Activated CD4-positive, alpha-beta T cell treated with anti-CD3 and anti-CD28 coated beads, Interleukin-10, Interleukin-2, amounts not matched to agents 100 ng/mL and 50 ng/mL, durations not matched to agents 16 hours and 8 hours (primary cell): Measurements from ENCODE around the gene HOXA4.

Source experiments
- DNase-seq: peaks from one replicate; pipeline ENCODE4 v3.0.0-alpha.2; 2020

HOXA4 gene

DNA sequence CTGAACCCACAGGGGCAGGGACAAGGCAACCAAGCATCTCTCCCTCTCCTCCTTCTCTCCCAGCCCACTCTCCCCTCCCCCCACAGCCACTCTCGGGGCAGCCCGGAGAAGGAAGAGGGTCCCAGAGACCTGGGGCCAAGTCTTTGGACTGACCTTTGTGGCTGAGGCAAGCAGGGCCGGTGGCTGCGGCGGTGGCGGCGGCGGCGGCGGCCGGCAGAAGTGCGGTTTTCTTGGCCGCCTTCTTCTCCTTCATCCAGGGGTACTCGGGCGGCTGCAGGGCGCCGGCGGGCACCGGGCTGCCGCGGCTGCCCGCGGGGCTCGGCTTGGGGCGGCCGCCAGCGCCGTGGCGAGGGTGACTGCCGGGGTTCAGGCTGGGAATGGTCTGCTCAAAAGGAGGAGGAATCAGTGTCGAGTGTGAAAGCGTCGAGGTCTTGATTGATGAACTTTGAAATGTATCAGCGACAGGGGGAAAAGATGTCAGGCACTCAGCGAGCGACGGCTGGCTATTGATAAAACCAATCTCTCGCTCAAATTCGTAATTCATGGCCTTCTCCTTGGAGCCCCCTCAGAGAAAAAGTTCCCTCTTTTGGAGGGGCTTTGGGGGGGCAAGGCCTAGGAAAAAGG, 28.5 kb downstream of the HOXA4 start:
- no peak for DNase-seq

DNA sequence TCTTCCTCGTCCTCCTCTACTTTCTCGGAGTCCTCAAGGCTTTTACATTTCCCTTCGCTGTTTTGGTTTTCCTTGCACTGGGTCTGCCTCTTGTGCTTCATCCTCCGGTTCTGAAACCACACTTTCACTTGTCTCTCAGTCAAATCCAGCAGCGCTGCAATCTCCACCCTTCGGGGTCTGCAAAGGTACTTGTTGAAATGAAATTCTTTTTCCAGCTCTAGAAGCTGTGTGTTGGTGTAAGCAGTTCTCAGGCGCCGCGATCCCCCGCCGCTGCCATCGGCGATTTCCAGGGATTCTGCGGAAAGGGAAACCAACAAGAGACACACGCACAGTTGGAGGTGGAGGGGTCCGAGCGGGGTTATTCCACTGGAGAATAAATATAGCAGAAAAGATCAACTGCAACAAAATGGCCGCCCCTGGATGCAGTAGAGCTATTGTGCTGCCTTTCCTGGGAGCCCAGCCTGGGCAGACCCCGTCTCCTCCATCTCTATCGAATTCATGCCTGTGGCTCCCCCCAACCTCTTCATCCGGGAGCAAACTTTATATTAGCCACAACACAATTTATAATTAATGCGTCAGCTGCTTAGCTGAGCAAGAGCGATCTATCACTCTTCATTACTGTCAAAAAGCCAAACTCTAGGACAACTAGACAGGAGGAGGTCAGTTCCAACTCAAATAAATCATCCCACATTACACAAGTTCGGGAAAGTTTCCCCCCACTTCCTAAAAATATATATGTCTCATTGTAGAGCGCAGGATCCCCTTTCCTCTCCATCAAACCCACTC, 29.2 kb downstream of the HOXA4 start:
- DNase-seq = no peak

DNA sequence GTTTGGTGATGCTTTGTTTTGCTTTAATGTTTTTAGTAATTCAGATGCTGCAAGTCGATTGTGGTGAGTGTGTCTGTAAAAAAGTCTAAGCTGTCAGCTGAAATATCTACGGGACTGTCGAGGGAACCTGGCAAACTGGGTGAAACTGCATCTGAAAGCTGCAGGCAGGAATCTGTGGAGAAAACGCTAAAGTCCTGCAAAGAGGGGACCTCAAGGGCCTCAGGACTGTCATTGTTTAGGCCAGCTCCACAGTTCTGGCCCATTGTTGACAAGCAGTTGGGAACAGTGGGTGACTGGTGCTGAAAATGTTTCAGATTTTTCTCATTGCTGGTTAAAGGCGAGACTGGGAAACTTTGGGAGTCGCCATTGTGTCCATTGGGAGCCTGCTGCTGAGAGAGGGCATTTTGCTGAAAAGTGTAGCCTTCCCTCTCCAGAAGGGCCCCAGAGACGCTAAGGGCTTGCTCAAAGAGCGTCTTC, 29.8 kb downstream of the HOXA4 start:
- no peak for DNase-seq

DNA sequence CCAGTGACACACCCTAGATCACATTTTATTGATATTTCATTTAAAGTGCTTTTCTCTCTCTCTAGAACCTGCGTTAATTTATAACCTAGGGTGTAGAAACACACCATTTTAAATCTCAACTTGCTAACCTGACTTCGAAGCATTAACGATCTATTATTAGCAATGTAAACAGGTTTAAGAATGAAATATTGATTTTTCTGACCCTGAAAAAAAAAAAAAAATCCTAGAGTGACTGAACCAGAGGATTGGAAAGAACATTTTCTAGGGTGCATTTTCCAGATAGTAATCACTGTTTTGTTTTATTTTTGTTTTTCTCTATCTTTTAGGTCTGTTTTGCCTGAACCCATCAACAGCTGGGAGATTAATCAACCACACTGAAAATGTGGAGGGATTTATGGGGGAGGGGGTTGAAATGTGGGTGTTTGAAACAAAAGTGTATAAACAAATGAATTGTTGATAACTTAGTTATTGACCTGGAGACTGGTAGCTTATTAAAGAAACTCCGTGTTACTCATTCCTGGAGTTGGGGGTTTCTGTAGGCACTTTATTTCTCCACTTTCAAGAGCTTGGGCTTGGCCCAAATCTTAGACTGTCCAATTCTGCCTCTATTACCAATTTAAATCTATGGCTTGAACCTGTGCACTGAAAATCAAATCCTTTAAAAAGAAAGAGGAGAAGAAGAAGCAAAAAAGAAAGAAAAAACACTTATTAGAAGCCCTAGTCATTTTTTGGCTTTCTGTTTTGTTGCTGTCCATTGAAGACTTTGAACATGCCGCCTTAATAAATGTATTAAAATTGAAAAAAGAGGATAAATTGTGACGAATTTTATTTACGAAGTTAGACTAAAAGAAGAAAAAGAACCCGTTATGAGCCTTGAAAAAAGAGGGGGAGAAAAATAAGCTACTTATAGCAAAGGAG, 30.8 kb downstream of the HOXA4 start:
- DNase-seq = no peak

DNA sequence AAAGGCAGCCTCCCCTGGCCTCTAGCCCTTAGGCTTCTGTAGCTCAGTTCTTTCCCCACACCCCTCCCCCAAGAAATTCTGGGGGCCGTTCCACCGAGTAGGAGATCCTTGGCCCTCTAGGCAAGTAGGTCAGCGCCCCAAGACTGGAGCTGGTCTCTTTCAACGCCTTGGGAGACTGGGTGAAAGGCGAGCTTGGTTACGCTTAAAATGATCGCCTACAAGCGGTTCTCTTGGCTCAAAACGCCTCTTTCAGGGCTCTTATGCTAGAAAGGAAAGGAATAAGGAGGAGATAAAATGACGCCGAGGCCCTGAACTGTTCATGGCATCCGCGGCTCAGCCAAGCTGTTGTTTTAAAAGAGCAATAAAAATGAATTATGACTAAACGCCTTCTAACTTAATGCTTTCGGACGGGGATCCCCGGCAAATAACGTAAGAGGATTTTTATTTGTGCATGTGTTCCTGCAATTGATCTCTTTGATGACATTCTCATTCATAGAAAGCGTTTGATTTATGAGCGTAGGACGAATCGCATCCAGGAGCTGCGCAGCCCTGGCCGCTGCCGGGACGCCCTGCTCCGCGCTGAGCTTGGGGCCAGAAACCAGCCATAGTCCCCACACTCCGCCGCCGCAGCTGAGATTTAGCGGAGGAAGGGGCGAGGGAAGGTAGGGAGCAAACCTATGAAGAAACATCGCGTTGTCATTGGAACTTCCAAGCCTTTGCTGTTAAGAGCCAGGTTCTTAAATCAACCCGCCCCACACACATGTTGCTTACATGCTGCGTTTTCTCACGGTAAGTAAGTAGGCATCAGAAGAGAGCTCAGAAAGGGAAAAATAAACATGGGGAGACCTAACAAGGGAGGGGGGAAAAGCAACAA, 31.7 kb downstream of the HOXA4 start:
- DNase-seq = no peak

DNA sequence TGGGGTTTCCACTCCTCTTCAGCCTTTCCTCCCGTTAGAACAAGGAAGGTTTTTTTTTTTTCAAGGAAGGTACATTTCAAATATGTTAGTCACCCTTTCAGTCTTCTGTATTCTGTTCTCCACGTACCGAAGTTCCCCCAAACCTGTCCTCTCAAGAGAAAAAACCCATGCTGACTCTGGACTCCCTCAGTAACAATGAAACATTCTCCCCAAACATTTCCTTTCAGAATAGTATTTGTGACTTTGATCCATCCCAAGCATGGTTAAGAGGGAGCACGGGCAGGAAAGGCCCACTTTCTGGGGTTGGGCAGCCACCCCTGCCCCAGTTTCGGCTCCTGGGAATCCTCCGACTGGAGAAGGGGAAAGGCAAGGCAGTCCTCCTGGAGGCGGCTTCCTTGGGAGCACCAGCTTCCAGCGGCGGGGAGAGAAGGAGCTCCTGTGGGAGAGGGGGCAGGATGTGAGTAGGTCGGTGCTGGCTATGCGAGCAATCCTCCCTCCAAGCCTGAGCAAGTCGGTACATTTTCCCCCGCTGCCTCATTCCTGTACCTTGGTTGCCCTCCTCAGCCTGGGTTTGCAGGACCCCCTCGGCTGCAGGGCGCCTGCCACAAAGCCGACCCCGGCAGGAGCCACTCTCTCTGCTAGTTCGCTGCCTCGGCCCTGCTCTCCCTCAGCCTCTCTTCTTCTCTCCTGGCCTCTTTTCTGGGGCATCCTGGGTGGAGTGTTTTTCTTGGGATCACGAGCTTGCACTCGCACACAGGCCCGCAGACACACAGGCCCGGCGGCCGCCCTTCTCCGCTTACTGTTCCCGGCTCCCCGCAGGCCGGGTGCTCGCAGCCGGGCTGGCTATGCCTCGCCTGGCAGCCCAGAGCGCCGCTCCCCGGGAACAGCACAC, 32.6 kb downstream of the HOXA4 start:
- DNase-seq = no peak

DNA sequence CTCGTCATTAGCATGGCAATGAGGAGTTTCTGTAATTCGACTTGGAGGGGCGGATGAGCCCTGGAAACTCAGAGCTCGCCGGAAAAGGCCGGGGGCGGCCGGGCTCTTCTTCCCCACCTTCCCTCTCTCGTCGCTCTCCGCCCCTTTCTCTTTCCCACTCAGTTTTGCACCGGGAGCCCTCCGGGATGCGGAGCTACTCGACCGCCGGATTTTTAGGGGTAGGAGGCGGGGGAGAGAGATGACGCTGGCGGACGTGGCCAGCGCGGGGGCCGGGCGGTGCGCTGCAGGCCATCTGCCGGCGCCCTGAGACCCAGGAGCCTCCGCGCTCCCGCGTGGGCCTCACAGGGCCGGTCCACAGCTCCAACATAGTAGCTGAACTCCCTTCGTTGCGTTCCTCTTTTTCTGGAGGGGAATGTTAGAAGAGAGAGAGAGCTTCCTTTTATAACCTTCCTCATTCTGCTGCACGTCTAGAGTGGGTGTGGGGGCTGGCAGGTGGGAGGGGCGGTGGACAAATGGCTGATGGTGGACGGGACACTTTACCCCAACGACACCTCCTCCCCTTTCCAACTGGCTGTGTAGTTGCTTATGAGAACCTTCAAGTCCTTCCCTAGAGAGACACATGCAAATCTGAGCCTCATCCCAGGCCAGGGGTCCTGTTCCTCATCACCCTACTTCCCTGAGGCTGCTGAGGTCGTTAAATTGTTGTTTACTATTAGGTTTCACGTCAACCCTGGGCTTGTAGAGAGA, 33.6 kb downstream of the HOXA4 start:
- no peak for DNase-seq

DNA sequence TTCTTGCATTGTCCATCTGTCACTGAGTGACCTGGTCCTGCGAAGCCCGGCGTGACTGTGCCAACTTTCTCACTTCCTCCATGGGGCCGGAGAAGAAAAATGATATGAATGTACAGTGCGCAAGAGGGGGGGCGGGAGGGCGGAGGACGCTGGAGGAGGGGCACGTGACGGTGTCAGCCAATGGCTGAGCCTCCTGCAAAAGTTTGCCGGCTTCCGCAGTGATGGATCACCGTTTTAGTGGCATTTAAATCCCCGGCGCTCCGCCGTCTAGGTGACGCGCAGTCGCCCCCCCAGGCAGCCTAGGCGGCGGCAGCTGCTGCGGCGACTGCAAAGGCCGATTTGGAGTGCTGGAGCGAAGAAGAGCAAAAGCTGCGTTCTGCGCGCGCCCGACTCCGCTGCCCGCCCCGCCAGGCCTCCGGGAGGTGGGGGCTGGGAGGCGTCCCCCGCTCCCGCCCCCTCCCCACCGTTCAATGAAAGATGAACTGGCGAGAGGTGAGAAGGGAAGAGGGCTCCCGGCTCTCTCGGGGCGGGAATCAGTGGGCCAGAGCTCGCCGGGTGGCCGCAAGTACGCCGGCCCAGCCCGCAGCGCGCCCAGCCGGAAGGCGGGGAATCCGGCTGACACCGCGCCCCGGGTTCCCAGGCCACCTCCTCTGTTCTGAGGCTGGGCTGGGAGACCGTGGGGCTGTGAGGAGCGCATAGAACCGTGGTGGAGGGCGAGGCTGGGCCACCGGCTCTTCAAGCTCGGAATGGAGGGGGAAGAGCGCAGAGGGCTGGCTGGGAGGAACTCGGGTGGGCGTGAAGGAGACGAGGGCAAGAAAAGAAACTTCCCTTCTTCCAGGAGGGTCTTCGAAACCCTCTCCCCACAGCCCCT, 34.4 kb downstream of the HOXA4 start, which contains the start of gene HOXA1:
HOXA1 (minus strand) TSS at position 104 of the 871 bp plus-strand sequence; CDS start at position 16, 88 bp downstream.
- peak; percentile 83 for DNase-seq

DNA sequence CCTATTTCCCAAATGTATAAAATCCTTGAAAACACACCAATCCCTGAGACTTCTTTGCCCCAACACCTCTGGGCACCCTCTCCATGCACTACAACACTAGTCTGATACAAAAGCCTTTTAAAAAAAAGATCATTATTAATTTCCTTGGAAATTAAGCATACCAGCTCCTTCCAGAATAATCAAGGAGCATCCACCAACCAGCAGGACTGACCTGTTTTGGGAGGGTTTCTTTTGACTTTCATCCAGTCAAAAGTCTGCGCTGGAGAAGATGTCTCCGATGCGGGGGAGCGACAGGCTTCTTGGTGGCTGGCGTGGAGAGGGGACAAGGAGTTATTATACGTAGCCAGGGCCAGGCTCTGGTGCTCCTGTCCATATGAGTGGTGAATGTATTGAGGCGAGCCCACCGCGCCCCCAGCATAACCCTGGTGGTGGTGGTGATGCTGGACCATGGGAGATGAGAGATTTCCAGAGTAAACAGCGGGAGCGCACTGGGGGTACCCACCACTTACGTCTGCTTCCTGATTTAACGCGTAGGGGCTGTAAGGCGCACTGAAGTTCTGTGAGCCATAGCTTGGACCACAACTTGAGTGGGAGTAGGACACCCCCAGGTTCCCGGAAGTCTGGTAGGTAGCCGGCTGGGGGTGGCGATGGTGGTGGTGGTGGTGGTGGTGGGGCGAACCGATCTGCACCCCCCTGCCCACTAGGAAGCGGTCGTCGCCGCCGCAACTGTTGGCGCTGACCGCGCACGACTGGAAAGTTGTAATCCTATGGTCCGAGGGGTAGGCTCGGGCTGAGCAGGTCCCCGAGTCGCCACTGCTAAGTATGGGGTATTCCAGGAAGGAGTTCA, 35.3 kb downstream of the HOXA4 start:
- DNase-seq = no peak

DNA sequence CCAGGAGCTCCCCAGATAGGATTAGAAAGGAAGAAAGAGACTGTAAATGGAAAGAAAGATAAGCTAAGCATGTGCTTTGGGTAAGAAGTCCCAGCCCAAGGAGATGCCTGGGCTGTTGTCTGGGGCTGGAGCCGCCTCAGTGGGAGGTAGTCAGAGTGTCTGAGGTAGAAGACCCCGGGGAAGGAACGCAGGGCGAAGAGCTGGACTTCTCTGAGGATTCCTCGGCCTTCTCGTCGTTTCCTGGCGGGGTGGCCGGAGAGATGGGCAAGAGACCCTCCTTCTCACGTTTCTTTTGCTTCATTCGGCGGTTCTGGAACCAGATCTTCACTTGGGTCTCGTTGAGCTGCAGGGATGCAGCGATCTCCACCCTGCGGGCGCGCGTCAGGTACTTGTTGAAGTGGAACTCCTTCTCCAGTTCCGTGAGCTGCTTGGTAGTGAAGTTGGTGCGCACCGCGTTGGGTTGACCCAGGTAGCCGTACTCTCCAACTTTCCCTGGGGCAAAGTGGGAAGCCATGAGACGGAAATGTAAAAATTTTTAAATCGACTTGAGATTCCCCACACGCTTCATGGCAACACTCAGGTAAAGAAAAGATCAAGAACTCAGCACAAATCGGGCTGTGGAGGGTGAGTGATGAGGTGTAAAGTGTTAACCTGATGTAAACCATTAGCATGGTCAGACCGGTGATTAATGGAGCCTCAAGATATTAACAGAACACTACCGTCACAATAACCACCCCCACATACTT, 36.1 kb downstream of the HOXA4 start:
- DNase-seq = no peak

DNA sequence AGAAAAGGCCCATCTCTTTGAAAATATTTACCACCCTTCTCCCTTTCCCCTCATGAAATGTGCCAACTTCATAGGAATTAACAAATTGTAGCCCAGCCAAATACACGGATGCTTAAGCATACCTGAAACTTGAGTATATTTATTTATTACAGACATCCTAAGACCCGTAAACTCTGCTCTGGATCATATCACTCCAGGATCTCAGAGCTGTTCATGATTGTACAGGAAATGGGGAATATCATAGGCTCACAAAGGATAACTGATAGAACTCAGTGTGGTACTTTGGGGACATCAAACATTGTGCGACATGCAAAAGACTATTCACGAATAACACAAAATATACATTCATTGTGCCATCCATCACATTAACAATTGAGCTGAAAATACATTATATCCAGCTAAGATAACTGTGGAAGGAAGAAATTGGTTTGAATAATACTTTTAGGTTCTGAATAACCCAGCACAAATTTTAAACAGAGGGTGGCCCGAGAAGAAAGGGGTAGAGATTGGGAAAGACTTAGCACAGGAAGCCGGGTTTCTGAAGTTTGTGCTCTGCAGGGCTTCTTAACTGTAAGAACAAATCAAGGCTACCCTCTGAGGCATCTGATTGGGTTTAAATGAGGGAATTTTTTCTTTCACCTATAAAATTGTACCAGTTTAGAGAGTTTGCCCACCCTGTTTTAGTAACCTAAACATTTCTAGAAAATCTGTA, 37.2 kb downstream of the HOXA4 start:
- DNase-seq = no peak

DNA sequence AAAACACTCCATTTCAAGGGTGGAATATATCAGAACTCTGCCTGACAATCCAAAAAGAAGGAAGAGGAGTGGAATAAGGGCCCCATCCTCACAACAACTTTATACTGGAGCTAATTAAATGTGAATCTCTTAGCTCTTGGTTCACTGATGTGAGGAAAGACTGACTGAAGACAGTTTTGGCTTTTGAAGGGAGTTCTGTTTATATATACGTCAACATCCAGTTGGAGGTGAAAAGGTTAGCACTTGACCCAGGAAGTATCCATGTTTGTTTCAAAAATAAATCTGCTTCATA, 37.8 kb downstream of the HOXA4 start:
- no peak for DNase-seq

DNA sequence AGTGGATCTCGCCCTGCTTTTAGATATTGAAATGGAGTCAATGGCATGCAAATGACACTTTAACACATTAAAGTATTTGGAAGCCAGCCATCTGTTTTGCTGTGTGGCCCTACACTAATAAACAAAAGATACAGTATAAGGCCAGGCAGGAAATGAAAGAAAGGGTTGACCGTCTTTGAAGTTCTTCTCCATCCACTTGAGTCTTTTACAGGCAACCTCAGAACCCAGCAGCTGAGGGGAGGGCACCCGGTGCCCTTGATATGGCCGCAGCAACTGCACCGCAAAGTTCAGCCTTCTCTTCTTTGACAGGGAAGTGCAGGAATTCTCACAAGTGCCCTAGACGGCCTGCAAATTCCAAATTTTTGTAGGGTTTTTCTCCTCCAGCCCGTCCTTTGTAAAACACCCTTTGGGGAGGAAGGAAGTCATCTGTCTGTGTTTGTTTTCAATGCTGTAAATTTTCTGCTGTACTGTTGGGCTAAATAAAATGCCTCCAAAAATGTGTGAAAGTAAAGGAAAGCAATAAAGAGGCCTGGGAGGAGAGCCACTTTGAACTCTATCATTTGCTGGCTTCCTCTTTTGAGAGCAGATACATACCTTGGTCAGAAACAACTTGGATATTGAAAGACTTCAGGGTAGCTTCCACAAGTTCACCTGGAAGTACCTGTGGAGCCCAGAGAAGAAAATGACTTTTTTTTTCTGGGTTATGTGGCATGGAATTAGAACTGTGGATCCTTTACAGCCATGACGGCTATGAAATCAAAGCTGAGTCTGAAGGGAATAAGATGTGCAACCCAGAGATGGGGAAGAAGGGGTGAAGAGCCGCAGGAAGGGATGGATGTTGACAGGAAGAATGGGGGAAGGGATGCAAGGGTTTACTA, 38.4 kb downstream of the HOXA4 start:
- DNase-seq = no peak

DNA sequence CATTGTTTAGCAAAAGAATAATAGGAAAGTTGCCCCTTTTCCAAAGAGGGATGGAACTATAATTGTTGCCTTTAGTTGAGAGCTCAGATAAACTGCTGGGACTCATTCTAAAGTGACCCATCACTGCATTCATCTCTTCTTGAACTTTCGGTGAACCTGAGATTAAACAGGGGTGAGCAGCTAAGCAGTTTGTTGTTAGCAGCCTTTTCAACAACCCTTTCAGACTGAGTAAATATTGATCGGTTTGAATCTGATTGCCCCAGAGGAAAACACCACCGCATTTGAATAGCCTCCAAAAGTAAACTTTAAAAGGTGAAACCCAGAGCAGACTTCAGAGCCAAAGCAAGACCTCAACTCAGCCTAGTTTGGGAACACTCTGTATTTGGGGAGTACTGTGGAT, 39.5 kb downstream of the HOXA4 start:
- no peak for DNase-seq

DNA sequence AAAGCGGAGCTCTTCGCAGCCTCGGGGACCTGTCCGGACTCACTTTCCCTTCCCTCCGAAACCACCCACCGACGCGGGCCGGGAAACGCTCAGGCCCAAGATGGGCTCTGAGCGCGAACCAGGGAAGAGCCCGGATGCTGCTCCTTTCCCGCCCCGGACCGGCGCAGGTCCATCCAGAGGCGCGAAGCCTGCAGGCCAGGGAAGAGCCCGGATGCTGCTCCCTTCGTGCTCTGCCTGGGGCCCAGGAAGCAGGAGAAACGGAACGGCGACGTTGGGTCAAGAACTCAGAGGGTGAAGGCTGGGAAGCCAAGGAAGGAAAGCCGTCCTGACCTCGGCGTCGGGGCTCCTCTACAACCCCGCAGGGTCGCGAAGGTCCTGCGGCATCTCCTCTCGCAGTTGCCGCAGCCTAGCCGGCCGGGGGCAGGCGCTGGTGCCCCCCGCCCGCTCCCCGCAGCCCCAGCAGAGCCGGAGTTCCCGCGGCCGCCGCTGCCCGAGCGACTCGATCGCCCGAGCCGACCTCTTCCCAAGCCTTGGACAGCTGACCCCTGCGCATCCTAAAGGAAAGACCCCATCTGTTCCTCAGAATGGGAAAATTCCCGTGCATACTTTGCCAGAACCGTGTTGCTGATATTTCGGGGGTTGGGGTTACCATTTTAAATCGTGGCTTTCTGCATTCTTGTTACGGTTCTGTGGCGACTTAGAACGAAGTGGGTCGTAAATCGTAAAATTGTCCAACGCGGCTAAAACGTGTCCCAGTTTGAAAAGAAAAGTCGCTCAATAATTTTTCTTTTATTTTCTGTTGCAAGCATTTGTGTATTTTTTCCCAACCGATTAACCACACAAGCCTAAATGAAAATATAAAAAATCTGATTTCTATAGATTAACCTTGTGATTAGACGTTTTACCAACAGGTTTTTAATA, 42.3 kb downstream of the HOXA4 start:
- DNase-seq = no peak
